CMK (cell line): Measurements from ENCODE around the gene ITGB2.

Experiments
- DNase-seq: peaks from one replicate; pipeline ENCODE4 v3.0.0-alpha.2; 2010; ENCODE audit warnings: low read depth

ITGB2 gene

DNA sequence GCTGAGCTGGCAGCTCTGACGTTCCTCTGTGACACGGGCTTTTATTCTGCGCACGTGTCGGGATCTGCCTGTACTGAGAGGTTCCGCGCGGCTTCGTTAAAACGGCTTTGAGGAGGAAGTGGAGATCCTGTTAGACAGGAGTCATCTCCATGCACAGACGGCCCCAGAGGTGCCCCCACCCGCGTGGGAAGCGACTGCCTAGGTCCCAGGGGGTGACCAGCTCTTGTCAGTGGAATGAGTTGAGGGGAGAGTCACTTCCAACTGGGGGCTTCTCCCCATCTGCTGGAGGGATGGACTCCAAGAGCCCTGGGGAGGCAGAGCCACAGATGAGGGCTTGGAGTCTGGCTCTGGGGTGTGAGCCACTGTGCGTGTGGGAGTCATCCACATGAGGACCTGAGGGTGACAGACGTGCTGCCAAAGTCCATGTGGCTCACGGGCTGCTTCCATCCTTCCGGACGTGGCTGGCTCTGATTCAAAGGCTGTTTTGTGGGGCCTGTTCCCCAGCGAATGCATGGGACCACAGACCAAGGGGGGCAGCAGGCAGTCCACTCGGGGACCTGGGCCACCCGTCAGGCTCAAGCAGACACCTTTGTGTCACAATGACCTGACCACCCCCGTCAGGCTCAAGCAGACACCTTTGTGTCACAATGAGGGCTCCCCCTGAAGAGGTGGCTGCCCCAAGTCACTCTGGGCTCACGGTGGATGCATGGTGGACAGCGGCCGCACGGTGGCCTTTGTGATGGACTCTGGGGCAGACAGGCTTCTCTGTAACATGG is 74.0 kb downstream of the ITGB2 start:
- peak; percentile 54 for DNase-seq

DNA sequence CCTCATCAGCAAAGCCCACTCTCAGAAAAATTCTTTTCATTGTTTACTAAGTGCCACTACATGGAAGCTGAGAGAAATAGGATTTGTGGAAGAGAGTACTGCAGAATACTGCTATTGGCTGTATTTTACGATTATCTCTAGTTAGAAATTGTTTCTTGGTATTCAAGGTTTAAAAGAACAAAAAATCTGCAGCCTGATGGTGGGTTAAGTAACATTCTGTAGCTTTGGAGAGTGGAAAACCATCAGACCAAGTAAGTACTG is 74.5 kb downstream of the ITGB2 start:
- no peak for DNase-seq

DNA sequence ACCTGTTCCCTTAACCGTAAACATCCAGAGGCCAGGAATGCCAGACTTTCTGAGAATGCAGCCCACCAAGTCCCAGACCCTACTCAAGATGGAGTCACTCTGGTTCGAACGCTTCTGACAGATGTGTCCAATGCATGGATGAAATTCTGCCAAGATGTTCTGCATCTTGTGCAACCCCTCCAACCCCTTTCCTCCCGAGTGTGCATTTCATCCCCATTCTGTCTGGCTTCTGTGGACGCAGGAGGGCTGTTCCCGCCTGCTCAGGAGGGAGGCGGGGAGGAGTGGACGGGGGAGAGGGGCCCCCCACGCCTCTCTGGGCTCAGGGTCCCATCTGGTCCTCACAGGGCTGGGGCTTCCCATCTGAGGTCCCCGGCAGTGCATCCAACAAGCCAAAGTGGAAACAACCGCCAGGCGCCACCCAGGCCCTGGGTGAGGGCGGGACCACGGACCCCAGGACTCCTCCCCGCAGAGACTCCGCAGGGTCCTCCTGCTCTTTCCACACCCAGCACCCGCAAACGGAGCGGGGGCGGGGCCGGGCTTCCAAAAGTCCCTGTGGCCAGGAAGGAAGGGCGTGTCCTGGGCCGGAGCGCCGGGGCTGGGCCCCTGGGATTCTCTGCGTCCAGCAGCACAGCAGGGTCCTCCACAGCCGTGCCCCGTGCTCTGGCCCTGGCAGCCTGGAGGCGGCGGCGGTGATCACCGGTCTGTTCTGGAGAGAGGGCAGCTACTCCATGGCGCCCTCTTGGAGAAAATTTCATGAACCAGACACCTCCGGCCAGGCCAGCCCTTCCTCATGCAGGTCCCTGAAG is 75.1 kb downstream of the ITGB2 start:
- DNase-seq, result peak; percentile 97

DNA sequence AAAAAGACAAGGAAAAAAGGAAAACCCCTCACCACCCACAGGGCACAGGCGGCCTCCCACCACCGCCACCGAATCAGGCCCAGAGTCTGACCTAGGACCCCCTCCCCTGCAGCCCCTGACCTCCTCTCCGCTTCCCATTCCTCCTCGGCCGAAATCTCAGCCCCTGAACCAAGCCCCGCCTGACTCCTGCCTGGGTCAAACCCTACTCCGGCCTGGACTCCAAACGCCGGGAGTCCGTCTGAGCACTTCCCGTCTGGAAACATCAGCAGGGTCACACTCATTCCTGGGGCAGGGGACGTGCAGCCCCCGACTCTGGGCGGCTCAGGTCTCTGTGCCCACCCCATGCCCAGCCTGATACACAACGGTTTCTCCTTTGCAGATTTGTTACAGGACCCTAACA is 76.4 kb downstream of the ITGB2 start:
- DNase-seq, result no peak

DNA sequence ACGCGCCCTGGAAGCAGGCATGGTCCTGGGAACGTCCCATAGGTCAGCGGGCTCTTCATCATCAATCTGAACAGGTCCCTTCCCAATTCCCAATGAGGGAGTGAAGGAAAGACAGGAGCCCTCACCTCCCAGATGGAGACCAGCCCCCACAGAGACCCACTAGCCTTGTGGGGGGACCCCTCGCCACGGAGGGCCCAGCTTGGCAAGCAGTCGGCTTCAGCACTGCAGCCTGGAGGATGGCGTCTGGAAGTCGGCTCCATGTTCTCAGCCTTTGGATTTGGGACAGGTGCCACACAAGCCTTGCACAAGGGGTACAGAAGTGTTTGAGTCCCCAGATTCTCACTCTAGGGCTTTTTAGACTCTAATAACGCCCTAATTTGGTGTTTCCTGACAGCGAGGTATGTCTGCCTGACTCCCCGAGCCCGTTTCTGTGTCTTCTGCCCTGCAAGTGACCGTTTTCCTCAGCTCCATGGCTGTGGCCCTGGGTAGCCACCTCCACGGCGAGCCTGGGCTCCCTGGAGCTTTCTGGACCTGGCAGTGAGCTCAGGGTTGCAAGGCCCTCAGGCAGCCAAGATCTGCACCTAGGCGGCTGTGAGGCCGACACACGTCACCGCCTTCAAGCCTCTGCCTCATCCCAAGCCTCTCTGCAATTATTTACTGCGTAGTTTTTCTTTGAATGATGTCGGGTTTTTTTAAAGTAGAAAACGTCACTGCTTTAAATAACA is 77.8 kb downstream of the ITGB2 start:
- DNase-seq, result no peak

DNA sequence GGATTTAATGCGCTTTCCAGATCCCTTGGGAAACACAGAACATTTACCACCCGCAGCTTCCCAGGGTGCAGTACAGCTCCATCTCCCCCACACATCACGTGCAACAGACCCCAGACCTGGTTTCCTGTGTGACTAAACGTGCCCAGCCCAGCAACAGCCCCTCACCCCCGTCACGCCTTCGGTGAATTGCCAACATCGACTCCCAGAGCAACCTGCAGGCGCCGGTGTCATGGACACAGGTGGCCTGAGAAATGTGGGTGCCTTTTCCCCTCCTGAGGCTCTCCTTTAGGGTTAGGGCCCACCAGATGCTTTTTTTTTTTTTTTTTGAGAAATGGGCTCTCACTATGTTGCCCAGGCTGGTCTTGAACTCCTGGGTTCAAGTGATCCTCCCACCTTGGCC is 78.6 kb downstream of the ITGB2 start:
- no peak for DNase-seq

DNA sequence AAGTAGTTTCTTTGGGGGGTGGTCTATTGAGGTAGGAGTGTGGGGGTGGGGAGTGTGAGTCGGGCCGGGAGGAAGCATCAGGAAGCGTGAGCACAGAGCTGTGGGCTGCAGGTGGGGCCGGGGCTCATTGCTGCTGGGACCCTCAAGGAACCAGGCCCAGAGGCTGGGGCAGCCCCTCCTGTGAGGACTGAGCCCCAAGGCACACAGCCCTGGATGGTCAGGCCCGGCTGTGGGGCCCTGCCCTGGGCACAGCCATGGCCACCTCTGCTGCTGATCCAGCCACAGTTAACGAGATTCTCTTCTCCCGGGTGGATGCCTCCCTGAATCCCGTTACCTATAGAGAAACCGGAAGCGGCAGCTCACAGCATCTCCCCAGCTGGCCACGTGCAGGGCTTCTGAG is 79.9 kb downstream of the ITGB2 start:
- no peak for DNase-seq

DNA sequence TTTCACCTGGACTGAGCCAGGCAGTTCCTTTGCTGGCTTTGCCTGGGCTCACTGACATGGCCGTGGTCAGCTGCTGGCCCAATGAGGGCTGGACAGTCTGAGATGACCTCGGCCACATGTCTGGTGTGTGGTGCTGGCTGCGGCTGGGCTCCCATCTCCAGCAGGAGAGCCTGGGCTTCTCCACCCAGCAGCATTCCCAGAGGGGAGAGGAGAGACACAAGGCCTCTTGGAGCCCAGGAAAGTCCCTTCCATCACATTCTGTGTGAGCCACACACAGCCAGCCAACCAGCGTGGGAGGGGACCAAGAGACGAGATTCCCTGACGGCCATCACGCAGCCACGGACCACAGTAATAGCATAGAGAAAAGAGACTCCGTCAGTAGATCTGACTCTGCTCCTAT is 81.7 kb downstream of the ITGB2 start:
- DNase-seq, result no peak

DNA sequence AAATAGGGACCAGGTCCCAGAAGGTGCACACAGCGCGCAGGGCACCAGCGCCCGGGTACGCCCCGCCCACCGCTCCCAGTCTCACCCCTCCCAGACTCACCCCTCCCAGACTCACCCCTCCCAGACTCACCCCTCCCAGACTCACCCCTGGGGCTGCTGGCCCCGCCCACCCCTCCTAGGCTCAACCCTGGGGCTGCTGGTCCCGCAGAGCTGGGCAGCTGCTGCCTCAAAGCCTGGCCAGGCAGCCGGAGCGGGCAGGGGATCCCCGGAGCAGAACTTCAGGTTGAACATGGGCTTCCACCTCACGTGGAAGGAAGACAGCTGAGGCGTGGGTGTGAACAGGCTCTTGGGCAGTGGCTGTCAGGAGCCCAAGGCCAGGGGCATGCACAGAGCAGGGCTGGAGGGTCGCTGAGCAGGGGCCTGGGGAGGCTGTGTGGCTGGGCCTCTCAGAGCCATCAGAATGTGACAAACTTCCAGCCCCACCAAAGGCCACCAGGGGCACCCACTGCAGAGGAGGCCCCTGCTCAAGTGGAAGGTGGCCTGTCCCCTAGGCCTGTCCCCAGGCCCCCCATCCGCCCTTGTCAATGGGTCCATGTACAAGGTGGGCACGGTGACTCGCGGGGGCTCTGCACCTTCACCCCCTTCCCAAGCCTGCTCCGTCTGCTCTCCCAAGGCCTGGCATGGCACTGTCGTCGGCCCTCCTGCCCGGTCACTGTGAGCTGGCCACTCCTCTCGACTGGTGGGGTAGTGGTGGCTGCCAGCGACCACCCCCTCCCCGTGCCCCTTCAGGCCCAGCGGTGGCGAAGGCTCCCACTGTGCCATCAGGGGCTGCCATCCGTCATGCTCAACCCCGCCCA is 82.4 kb downstream of the ITGB2 start:
- no peak for DNase-seq

DNA sequence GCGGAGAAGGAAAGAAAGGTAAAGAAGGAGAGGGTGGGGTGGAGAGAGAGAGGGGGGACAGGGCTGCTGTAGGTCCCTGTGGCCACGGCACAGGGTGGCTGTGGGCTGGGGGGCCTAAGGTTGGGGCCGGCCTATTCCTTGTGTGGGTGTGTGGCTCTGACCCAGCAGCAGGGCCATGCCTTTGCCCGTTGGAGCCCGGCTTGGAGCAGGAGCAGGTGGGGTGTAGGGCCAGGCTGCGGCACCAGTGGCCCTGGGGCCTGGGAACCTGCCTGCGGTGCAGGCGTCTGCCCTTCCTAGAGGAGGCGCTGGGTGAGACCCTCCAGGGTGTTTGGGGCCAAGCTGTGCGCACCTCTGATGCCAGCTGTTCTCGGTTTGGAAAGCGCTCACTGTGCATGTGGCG is 83.2 kb downstream of the ITGB2 start:
- no peak for DNase-seq

DNA sequence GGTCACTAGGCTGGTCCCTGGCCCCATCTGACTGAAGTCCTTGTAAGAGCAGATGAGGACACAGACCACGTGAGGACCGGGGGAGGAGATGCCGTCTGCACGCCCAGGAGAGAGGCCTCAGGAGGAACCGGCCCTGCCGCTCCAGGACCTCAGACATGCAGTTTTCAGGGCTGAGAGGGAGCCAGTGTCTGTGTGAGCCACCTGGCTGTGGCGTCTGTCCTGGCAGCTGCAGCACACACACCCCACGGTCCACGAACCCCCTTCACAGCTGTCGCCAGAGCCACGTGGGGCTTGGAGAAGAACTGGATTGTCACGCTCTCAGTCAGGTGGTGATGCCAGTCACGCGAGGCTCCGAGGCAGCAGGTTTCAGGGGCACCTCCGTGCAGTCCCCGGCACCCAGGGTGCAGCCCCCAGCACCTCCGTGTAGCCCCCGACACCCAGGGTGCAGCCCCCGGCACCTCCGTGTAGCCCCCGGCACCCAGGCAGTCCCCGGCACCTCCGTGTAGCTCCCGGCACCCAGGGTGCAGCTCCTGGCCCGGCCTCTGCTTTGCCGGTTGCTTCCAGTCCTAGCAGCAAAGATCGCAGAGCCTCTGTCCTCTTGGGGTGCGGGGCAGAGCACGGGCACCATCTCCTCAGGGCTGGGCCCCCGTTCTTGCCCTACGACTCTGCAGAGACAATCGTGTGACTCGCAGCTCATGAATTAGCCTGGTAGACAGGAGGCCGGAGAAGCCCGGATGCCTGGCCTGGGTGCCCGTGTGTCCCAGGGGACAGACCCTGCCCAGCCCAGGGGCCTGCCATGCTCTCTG is 83.8 kb downstream of the ITGB2 start:
- DNase-seq, result no peak

DNA sequence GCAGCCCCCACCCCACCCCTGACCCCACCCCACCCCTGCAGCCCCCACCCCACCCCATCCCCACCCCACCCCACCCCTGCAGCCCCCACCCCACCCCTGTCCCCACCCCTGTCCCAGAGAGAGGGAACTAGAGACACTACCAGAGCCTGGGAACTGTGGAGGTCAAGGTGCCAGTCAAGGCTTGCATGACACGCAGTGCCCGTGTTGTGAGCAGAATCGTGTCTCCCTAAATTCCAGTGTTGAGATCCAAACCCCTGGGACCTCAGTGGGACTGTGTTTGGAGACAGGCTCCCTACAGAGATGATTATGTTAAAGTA is 84.4 kb downstream of the ITGB2 start:
- DNase-seq, result no peak
